GM12892 (cell line): ENCODE results near the gene CFAP61.

Experiments
- POLR2A ChIP-seq: IDR thresholded peaks from 2 replicates; pipeline ENCODE4 v1.6.1; 2011; ENCODE audit warnings: low read depth, low read length, control low read depth
- POLR2AphosphoS5 ChIP-seq: IDR thresholded peaks from 2 replicates; pipeline ENCODE4 v1.6.1; 2011; ENCODE audit warnings: low read depth, low read length, control low read depth
- TAF1 ChIP-seq: IDR thresholded peaks from 2 replicates; pipeline ENCODE4 v1.6.1; 2011; ENCODE audit warnings: low read depth, mild to moderate bottlenecking, control low read depth, low read length, borderline replicate concordance

DNA sequence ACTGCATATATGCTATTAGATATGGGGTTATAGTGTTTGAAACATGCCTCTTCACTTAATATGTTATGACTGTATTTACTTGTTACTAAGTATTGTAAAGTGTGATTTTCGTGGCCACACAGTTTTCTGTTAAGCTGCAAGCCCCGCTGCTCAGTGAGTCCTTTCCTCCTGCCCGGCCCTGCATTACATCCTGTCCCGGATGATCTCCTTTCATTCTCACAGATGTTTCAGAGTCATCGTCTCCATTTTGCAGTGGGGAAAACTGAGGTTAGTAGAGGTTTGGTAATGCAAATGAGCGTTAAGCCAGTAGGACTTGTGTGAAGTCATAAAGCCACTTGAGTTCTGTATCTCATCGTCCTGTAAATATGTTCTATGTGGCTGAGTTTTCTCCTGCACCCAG, 155.5 kb downstream of the CFAP61 start:
- TF ChIP-seq TAF1 (no peak), POLR2A (no peak), POLR2AphosphoS5 (no peak)
